ENCODE results near the gene SERPINF2. TPM values are rescaled to one million over a fixed set of nuclear protein-coding genes. Genes with fewer than 3 reads are reported as not detected.
"Not testable (repeated sequence)": the region's sequence is repeated elsewhere in the genome, so short reads cannot be mapped to it uniquely, and the experiment has no call there.

SERPINF2 gene
- total RNA-seq, 1 donor from 2014 or later = 1.2 TPM

GRCh38 chr17:1720856-1721386, 21.8 kb upstream of the SERPINF2 start:
- Histone ChIP-seq H3K4me3 (ENCODE audit: low read depth, low read length) (no peak overlapping the region), H3K36me3 (ENCODE audit: control insufficient read depth, insufficient read depth, low read length) (no peaks in the 10 kb centered on the region), H3K27me3 (ENCODE audit: control insufficient read depth, insufficient read depth, low read length) (no peaks in the 10 kb centered on the region)
- no peak for DNase-seq (ENCODE audit: low read depth)
- TF ChIP-seq, protein P1, sequence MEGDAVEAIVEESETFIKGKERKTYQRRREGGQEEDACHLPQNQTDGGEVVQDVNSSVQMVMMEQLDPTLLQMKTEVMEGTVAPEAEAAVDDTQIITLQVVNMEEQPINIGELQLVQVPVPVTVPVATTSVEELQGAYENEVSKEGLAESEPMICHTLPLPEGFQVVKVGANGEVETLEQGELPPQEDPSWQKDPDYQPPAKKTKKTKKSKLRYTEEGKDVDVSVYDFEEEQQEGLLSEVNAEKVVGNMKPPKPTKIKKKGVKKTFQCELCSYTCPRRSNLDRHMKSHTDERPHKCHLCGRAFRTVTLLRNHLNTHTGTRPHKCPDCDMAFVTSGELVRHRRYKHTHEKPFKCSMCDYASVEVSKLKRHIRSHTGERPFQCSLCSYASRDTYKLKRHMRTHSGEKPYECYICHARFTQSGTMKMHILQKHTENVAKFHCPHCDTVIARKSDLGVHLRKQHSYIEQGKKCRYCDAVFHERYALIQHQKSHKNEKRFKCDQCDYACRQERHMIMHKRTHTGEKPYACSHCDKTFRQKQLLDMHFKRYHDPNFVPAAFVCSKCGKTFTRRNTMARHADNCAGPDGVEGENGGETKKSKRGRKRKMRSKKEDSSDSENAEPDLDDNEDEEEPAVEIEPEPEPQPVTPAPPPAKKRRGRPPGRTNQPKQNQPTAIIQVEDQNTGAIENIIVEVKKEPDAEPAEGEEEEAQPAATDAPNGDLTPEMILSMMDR (IDR thresholded peaks at IDR 0.05; ENCODE audit: insufficient read depth, low read length, poor library complexity, severe bottlenecking) = peak; percentile 98

GRCh38 chr17:1722022-1722421, 20.6 kb upstream of the SERPINF2 start:
- not testable (repeated sequence) for H3K36me3 ChIP-seq (ENCODE audit: control insufficient read depth, insufficient read depth, low read length); H3K4me3 ChIP-seq (ENCODE audit: low read depth, low read length); H3K27me3 ChIP-seq (ENCODE audit: control insufficient read depth, insufficient read depth, low read length); DNase-seq (ENCODE audit: low read depth)

DNA sequence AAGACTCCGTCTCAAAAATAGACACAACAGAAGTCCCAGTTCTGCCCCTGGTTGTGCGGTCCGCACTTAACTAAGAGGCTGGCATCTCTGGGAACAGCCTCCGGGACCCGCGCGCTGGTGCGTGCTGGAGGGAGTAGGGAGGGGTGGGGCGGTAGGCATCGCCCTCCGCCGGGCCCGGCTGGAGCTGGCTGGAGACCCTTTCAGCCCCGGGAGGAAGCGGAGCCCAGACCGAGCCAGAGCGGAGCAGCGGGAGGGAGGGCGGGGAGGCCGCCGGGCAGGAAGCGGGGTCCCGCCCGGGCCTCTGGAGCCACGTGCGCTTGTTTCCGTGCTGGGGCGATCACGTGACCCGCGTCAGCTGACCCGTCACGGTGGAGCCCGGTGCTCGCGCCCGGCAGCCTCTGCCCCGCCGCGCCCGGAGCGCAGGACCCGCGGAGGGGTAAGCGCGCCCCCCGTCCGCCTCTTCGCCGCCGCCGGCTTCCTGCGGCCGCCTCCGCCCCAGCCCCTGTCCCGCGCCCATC, 18.3 kb upstream of the SERPINF2 start, which contains the start of gene WDR81:
Gene WDR81, plus strand, starts transcription at position 354 of the 518 bp plus-strand sequence. CDS start 256 bp downstream, outside the sequence.
- H3K4me3 ChIP-seq (ENCODE audit: low read depth, low read length) = peak within 1 kb of the TSS; percentile 48
- H3K27me3 ChIP-seq (ENCODE audit: control insufficient read depth, insufficient read depth, low read length) = no peaks in the 10 kb centered on the region
- no peaks in the 10 kb centered on the region for H3K36me3 ChIP-seq (ENCODE audit: control insufficient read depth, insufficient read depth, low read length)
- no peak for DNase-seq (ENCODE audit: low read depth)
- TF ChIP-seq, protein P1 (IDR thresholded peaks at IDR 0.05; ENCODE audit: insufficient read depth, low read length, poor library complexity, severe bottlenecking) = no peak

DNA sequence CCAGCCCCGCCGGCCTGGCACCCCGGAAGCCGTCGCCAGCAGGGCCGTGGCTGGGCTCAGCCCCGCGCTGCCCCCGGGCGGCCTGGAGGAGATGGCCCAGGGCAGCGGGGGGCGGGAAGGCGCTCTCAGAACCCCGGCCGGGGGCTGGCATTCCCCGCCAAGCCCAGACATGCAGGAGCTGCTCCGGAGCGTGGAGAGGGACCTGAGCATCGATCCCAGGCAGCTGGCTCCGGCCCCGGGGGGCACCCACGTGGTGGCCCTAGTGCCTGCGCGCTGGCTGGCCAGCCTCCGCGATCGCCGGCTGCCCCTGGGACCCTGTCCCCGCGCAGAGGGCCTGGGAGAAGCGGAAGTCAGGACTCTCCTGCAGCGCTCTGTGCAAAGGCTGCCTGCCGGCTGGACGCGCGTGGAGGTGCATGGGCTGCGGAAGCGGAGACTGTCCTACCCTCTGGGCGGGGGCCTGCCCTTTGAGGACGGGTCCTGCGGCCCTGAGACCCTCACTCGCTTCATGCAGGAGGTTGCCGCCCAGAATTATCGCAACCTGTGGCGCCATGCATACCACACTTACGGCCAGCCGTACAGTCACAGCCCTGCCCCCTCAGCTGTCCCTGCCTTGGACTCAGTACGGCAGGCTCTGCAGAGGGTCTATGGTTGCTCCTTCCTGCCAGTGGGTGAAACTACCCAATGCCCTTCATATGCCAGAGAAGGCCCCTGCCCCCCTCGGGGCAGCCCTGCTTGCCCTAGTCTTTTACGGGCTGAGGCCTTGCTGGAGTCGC, 17.6 kb upstream of the SERPINF2 start:
- DNase-seq (ENCODE audit: low read depth) = no peak
- H3K27me3 ChIP-seq (ENCODE audit: control insufficient read depth, insufficient read depth, low read length) = no peaks in the 10 kb centered on the region
- H3K36me3 ChIP-seq (ENCODE audit: control insufficient read depth, insufficient read depth, low read length) = no peaks in the 10 kb centered on the region
- TF ChIP-seq, protein P1 (IDR thresholded peaks at IDR 0.05; ENCODE audit: insufficient read depth, low read length, poor library complexity, severe bottlenecking) = no peak
- peak overlapping the region; percentile 48 for H3K4me3 ChIP-seq (ENCODE audit: low read depth, low read length)

DNA sequence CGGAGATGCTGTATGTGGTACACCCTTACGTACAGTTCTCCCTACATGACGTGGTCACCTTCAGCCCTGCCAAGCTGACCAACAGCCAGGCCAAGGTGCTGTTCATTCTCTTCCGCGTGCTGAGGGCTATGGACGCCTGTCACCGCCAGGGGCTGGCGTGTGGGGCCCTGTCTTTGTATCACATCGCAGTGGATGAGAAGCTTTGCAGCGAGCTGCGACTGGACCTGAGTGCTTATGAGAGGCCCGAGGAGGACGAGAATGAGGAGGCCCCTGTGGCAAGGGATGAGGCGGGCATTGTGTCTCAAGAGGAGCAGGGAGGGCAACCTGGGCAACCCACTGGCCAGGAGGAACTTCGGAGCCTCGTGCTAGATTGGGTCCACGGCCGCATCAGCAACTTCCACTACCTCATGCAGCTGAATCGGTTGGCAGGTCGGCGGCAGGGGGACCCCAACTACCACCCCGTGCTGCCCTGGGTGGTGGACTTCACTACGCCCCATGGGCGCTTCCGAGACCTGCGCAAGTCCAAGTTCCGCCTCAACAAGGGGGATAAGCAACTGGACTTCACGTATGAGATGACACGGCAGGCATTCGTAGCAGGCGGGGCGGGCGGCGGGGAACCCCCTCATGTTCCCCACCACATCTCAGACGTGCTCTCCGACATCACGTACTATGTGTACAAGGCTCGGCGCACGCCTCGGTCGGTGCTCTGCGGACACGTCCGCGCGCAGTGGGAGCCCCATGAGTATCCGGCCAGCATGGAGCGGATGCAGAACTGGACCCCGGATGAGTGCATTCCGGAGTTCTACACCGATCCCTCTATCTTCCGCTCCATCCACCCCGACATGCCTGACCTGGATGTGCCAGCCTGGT, 16.8 kb upstream of the SERPINF2 start:
- TF ChIP-seq, protein P1 (IDR thresholded peaks at IDR 0.05; ENCODE audit: insufficient read depth, low read length, poor library complexity, severe bottlenecking) = no peak
- H3K36me3 ChIP-seq (ENCODE audit: control insufficient read depth, insufficient read depth, low read length) = no peaks in the 10 kb centered on the region
- no peaks in the 10 kb centered on the region for H3K27me3 ChIP-seq (ENCODE audit: control insufficient read depth, insufficient read depth, low read length)

More for the DNA sequence above, 16.8 kb upstream of the SERPINF2 start:
- no peak for DNase-seq (ENCODE audit: low read depth)
- no peak overlapping the region for H3K4me3 ChIP-seq (ENCODE audit: low read depth, low read length)
